ENCODE data around the gene RBP2. TPM values are rescaled to one million over a fixed set of nuclear protein-coding genes. Genes with fewer than 3 reads are reported as not detected.

Gene RBP2
- total RNA-seq, 2 donors from 2014 or later = not detected

GRCh38 chr3:139521144-139521543 is 44.8 kb upstream of the RBP2 start:
- DNase-seq = no peak
- no peak overlapping the region for H3K9ac ChIP-seq (ENCODE audit: extremely low read depth, low read length, poor library complexity, severe bottlenecking)
- H3K36me3 Mint-ChIP-seq (ENCODE audit: low read depth) = peaks cover 10% of the 10 kb centered on the region
- H3K27me3 ChIP-seq (ENCODE audit: control insufficient read depth, insufficient read depth, low read length, poor library complexity, severe bottlenecking) = no peaks in the 10 kb centered on the region
- H3K9me3 ChIP-seq (ENCODE audit: control insufficient read depth, low read length) = no peaks in the 10 kb centered on the region
- H3K27ac ChIP-seq (ENCODE audit: low read depth, low read length) = no peak overlapping the region
- WGBS, 2 experiments (ENCODE audit: insufficient coverage in 1 of 2, insufficient read length in 1 of 2) = 96 to 100% methylated on average over 1 to 2 of the region's 3 CpGs
- no peaks in the 10 kb centered on the region for H3K36me3 ChIP-seq (ENCODE audit: control insufficient read depth, insufficient read depth, low read length)
- H3K4me3 ChIP-seq (ENCODE audit: low read length) = no peak overlapping the region
- H3K4me1 Mint-ChIP-seq = peaks cover 30% of the 10 kb centered on the region
- no peak overlapping the region for H3K27ac Mint-ChIP-seq
- H3K9me3 Mint-ChIP-seq = no peaks in the 10 kb centered on the region
- no peak overlapping the region for H3K4me3 Mint-ChIP-seq
- peaks cover 8% of the 10 kb centered on the region for H3K4me1 ChIP-seq (ENCODE audit: control insufficient read depth, insufficient read depth, low read length)
- H3K27me3 Mint-ChIP-seq (ENCODE audit: insufficient read depth) = peaks cover 2% of the 10 kb centered on the region
- TF ChIP-seq CTCF (conservative IDR thresholded peaks at IDR 0.05) = no peak

- Mint-ChIP-seq H3K4me1 (peaks cover 26% of the 10 kb centered on the region), H3K36me3 (ENCODE audit: low read depth) (peaks cover 10% of the 10 kb centered on the region), H3K4me3 (no peak overlapping the region), H3K9me3 (no peaks in the 10 kb centered on the region), H3K27me3 (ENCODE audit: insufficient read depth) (peaks cover 2% of the 10 kb centered on the region), H3K27ac (no peak overlapping the region)
- 93 to 100% methylated on average over 4 to 7 of the region's 7 CpGs for WGBS, 2 experiments (ENCODE audit: insufficient coverage in 1 of 2, insufficient read length in 1 of 2)
- Histone ChIP-seq H3K27ac (ENCODE audit: low read depth, low read length) (no peak overlapping the region), H3K27me3 (ENCODE audit: control insufficient read depth, insufficient read depth, low read length, poor library complexity, severe bottlenecking) (no peaks in the 10 kb centered on the region), H3K4me1 (ENCODE audit: control insufficient read depth, insufficient read depth, low read length) (peaks cover 8% of the 10 kb centered on the region), H3K9me3 (ENCODE audit: control insufficient read depth, low read length) (no peaks in the 10 kb centered on the region), H3K4me3 (ENCODE audit: low read length) (no peak overlapping the region), H3K9ac (ENCODE audit: extremely low read depth, low read length, poor library complexity, severe bottlenecking) (no peak overlapping the region), H3K36me3 (ENCODE audit: control insufficient read depth, insufficient read depth, low read length) (no peaks in the 10 kb centered on the region)
- peak; percentile 86 for DNase-seq
- TF ChIP-seq CTCF (conservative IDR thresholded peaks at IDR 0.05) = peak; percentile 75
Measured at GRCh38 chr3:139519998-139520737, 43.9 kb upstream of the RBP2 start.

GRCh38 chr3:139518926-139519842 is 42.9 kb upstream of the RBP2 start:
- Mint-ChIP-seq H3K9me3 (no peaks in the 10 kb centered on the region), H3K27me3 (ENCODE audit: insufficient read depth) (no peaks in the 10 kb centered on the region), H3K4me3 (no peak overlapping the region), H3K4me1 (peaks cover 18% of the 10 kb centered on the region), H3K36me3 (ENCODE audit: low read depth) (peaks cover 10% of the 10 kb centered on the region), H3K27ac (no peak overlapping the region)
- TF ChIP-seq CTCF (conservative IDR thresholded peaks at IDR 0.05) = no peak
- no peak overlapping the region for H3K27ac ChIP-seq (ENCODE audit: low read depth, low read length)
- H3K4me1 ChIP-seq (ENCODE audit: control insufficient read depth, insufficient read depth, low read length) = peaks cover 5% of the 10 kb centered on the region
- no peak overlapping the region for H3K4me3 ChIP-seq (ENCODE audit: low read length)
- no peaks in the 10 kb centered on the region for H3K27me3 ChIP-seq (ENCODE audit: control insufficient read depth, insufficient read depth, low read length, poor library complexity, severe bottlenecking)
- no peak overlapping the region for H3K9ac ChIP-seq (ENCODE audit: extremely low read depth, low read length, poor library complexity, severe bottlenecking)
- no peaks in the 10 kb centered on the region for H3K36me3 ChIP-seq (ENCODE audit: control insufficient read depth, insufficient read depth, low read length)
- DNase-seq = no peak
- WGBS, 2 experiments (ENCODE audit: insufficient coverage in 1 of 2, insufficient read length in 1 of 2) = 81 to 89% methylated on average over 4 to 9 of the region's 9 CpGs
- H3K9me3 ChIP-seq (ENCODE audit: control insufficient read depth, low read length) = no peaks in the 10 kb centered on the region
